Stomach smooth muscle (tissue), 2 donors: Measurements from ENCODE around the gene FUT6.
"Not testable (repeated sequence)": the region's sequence is repeated elsewhere in the genome, so short reads cannot be mapped to it uniquely, and the experiment has no call there.

Experiments used
- H3K27ac ChIP-seq: one replicate; pipeline ENCODE4 v1.7.0; 2013; ENCODE audit warnings: mild to moderate bottlenecking, low read length, inconsistent platforms
- H3K27me3 ChIP-seq, 2 donors: one replicate each; pipeline ENCODE4 v1.7.0; 2013; ENCODE audit warnings: low read length in 2 of 2; ENCODE audit not compliant: insufficient read depth in 2 of 2, control insufficient read depth in 1 of 2
- H3K36me3 ChIP-seq, 2 donors: one replicate each; pipeline ENCODE4 v1.7.0; 2013; ENCODE audit warnings: low read length in 2 of 2; ENCODE audit not compliant: control insufficient read depth in 2 of 2, insufficient read depth in 2 of 2
- H3K4me1 ChIP-seq: one replicate; pipeline ENCODE4 v1.7.0; 2013; ENCODE audit warnings: low read length; ENCODE audit not compliant: control insufficient read depth, insufficient read depth
- H3K4me3 ChIP-seq, 2 donors: one replicate each; pipeline ENCODE4 v1.7.0; 2013; ENCODE audit warnings: low read length in 2 of 2
- H3K9ac ChIP-seq, 2 donors: one replicate each; pipeline ENCODE4 v1.7.0; 2013; ENCODE audit warnings: low read length in 2 of 2, mild to moderate bottlenecking in 1 of 2
- H3K9me3 ChIP-seq, 2 donors: one replicate each; pipeline ENCODE4 v1.7.0; 2013; ENCODE audit warnings: low read length in 2 of 2; ENCODE audit not compliant: control insufficient read depth in 2 of 2
- donor health status: healthy.
- donor health status: Pancreatic carcinoma.

Gene FUT6

DNA sequence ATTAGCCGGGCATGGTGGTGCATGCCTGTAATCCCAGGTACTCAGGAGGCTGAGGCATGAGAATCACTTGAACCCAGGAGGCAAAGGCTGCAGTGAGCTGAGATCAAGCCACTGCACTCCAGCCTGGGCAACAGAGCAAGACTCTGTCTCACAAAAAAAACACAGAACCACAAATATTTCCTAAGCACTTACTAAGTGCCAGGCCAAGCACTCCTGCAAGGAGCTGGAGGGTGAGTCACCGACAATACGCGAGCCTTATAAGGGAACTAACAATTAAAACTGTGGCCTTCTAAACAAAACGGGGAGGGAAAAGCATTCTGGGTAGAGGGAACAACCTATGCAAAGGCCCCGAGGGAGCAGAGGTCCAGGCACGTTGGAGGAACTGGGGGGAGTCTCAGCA is 35.0 kb upstream of the FUT6 start:
- not testable (repeated sequence) for H3K36me3 ChIP-seq, H3K4me1 ChIP-seq, H3K4me3 ChIP-seq, H3K9me3 ChIP-seq, H3K27me3 ChIP-seq, H3K9ac ChIP-seq, H3K27ac ChIP-seq

DNA sequence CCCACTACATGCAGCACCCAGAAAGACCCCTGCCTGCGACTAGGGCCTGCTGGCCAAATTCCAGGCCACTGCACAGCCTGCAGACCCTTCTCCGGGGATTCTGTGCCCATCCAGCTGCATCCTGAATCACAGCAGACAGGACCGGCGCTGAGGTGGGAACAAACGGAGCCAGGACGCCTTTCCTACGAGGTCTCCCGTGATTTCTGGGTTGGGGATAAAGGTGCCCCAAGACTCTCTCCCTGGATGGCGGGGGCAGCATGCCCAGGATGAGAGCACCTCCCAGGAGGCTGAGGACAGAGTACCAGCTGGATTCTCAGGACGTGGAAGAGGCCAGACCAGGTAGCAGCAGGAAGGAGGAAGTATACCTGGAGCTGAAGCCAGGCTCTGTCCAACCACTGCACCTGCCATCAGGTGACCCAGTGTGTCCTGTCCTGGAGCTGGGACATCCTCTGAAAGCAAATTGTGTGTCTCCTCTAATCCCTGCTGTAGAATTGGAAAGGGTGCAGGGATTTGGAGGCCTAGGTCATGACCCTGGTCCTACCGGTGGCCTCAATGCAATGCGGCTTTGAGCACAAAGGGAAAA is 34.2 kb upstream of the FUT6 start:
- H3K9me3 ChIP-seq: no peaks in the 10 kb centered on the region
- no peak overlapping the region for H3K4me3 ChIP-seq
- H3K27me3 ChIP-seq: no peaks in the 10 kb centered on the region
- H3K36me3 ChIP-seq: no peaks in the 10 kb centered on the region
- H3K4me1 ChIP-seq: peaks cover 4% of the 10 kb centered on the region
- no peak overlapping the region for H3K27ac ChIP-seq
- no peak overlapping the region for H3K9ac ChIP-seq

DNA sequence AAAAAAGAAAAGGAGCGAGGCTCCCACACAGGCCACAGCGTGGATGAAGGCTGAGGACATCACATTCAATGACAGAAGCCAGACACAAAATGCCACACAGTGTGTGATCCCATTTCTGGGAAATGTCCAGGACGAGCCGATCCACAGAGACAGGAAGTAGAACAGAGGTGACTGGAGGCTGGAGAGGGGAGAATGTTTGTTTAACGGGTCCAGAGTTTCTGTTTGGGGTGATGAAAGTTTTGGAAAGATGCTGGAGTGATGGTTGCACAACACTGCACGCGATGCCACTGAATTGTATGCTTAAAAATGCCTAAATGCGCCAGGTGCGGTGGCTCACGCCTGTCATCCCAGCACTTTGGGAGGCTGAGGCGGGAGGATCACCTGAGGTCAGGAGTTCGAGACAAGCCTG is 31.5 kb upstream of the FUT6 start:
- H3K4me3 ChIP-seq: no peak overlapping the region
- no peaks in the 10 kb centered on the region for H3K9me3 ChIP-seq
- H3K36me3 ChIP-seq: no peaks in the 10 kb centered on the region
- H3K27ac ChIP-seq: no peak overlapping the region
- H3K27me3 ChIP-seq: no peaks in the 10 kb centered on the region
- peaks cover 4% of the 10 kb centered on the region for H3K4me1 ChIP-seq
- H3K9ac ChIP-seq: no peak overlapping the region

DNA sequence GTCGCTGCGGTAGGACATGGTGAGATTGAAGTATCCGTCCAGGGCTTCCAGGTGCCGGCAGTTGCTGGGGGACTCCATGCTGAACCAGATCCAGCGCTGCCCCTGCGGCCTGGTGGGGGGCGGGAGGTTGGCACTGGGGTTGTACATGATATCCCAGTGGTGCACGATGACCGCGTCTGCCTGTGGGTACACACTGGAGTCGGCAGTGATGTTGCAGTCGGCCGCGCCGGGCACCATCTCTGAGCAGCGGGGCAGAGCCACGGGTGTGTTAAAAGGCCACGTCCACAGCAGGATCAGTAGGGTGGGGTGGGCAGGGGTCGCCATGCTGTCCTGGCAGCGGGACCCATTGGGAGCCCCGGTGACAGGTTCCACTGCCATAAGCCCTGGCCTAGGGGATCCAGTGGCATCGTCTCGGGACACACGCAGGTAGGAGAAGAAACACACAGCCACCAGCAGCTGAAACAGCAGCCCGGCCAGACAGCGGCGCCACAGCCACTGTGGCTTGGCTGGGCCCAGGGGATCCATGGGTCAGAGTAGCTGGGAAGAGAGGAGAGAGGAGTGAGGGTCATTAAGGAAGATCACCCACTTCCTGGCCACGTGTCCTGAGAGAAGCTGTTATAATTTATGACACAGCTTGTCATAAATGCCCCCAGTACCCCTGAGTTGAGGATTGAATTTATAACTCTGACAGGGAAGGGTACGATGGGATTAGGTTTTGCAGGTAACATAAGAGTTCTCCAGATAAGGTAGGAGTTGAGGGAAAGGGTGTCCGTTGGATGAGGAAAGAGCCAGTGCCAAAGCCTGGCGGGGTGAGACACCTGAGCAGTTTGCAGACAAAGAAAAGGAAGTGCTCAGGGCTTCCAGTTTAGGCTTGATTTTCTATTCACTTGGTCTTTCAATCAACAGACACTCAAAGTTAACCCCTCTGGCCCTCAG is 28.0 kb upstream of the FUT6 start:
- peaks cover 4% of the 10 kb centered on the region for H3K4me1 ChIP-seq

DNA sequence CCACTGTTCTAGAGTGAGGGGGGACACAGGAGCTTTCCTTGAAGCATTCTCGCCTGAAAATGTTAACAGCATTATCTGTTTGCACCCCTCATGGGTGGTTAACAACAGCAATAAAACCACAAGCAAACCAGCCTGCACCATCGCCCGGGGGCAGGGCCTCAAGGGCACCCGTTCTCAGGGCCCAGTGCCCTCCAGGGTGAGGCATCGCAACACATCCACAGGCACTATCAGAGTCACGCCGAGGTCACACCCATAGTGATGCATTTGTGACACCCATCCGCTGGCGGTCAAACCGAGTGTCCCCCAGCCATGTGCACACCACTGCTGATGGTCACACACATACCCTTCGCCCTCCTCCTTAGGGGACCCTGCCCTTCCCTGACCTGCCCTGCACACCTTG is 26.3 kb upstream of the FUT6 start:
- H3K9me3 ChIP-seq: no peaks in the 10 kb centered on the region
- no peak overlapping the region for H3K4me3 ChIP-seq
- no peak overlapping the region for H3K27ac ChIP-seq
- no peaks in the 10 kb centered on the region for H3K27me3 ChIP-seq
- H3K4me1 ChIP-seq: no peaks in the 10 kb centered on the region
- no peak overlapping the region for H3K9ac ChIP-seq
- no peaks in the 10 kb centered on the region for H3K36me3 ChIP-seq

More for the DNA sequence above, 28.0 kb upstream of the FUT6 start:
- H3K9me3 ChIP-seq: no peaks in the 10 kb centered on the region
- H3K27me3 ChIP-seq: no peaks in the 10 kb centered on the region
- no peak overlapping the region for H3K9ac ChIP-seq
- H3K27ac ChIP-seq: no peak overlapping the region
- no peaks in the 10 kb centered on the region for H3K36me3 ChIP-seq
- no peak overlapping the region for H3K4me3 ChIP-seq

DNA sequence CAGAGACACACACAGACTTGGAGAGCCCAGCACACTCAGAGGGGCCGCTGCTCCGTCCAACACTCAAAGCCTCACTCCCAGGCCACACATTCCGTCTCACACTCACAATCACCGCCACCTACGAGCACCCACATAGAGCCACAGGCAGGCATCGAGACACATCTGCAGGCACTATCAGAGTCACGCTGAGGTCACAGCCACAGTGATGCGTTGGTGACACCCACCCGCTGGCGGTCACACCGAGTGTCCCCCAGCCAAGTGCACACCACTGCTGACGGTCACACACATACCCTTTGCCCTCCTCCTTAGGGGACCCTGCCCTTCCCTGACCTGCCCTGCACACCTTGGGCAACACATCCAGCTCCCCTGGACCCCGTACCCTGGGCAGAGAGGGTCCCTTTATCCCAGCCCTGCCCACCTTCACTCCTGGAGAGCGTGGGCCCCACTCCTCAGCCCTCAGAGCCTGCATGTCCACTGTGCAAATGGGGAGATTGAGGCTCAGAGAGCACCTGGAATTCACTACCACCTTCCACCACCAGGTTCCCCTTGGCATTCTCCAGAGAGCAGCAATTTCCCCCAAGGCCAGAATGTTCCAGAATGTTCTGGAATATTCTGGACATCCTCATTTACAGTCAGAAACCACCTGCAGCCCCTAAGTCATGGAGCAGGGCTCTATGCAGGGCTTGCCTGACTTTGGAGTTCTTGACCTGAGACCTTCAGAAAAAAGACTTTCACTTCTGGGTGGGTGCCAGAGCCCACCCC is 25.4 kb upstream of the FUT6 start:
- no peaks in the 10 kb centered on the region for H3K27me3 ChIP-seq
- H3K4me1 ChIP-seq: no peaks in the 10 kb centered on the region
- H3K36me3 ChIP-seq: no peaks in the 10 kb centered on the region
- no peak overlapping the region for H3K4me3 ChIP-seq
- no peak overlapping the region for H3K27ac ChIP-seq
- H3K9me3 ChIP-seq: no peaks in the 10 kb centered on the region
- no peak overlapping the region for H3K9ac ChIP-seq

DNA sequence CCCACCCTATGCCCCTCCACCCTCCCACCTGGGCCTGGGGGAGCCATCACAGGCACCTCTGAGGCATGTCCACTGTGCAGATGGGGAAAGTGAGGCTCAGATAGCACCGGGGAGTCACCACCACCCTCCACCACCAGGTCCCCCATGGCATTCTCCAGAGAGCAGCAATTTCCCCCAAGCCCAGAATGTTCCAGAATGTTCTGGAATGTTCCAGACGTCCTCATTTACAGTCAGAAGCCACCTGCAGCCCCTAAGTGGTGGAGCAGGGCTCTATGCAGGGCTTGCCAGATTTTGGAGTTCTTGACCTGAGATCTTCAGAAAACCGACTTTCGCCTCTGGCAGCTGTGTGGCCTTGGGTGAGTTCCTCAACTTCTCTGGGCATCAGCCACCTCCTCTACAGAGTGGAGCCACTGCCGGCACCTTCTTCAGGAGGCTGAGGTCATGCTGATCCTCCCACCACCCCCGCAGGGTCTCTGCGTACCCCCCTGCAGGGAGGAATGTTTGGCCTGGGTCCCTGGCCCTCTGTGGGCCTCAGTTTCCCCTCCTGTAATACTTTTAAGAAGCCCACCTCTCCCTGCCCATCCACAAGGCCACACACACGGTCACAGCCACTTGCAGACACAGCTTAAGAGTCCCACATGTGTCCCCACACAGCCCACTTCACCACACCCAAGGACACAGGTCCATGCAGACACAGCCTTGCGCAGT is 24.7 kb upstream of the FUT6 start:
- H3K4me1 ChIP-seq: no peaks in the 10 kb centered on the region
- no peak overlapping the region for H3K27ac ChIP-seq
- no peaks in the 10 kb centered on the region for H3K27me3 ChIP-seq
- H3K9ac ChIP-seq: no peak overlapping the region
- no peaks in the 10 kb centered on the region for H3K36me3 ChIP-seq
- no peak overlapping the region for H3K4me3 ChIP-seq
- H3K9me3 ChIP-seq: no peaks in the 10 kb centered on the region

DNA sequence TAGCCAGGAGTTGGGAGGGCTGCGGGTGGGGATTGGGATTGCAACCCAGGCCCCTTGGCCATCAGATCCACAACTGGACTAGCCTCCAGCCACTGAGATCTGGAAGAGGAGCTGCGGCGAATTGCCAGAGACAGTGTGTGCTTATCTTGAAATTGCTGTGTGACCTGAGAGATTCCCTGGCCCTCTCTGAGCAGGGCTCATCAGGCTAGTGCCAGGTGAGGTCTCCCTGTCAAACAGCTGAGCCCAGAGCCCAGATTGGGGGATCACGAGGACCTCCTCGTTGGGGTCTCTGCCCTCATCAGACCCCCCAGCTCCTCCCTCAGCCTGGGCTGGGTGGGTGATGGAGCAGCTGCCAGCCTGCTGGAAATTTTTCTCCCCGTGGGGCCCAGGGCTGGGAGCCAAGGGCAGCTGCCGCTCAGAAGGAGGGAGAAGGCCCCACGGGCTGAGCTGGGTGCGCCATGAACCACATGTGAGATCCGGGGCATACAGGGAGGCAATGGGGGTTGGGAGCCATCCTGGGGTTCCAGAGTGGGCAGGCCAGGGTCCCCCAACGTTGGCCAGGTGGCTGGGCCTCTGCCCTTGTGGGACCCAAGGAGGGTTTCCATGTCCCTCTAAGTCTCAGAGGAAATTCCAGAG is 23.6 kb upstream of the FUT6 start:
- Histone ChIP-seq H3K4me1 (no peaks in the 10 kb centered on the region), H3K27ac (no peak overlapping the region), H3K4me3 (no peak overlapping the region), H3K27me3 (no peaks in the 10 kb centered on the region), H3K36me3 (no peaks in the 10 kb centered on the region), H3K9me3 (no peaks in the 10 kb centered on the region), H3K9ac (no peak overlapping the region)

DNA sequence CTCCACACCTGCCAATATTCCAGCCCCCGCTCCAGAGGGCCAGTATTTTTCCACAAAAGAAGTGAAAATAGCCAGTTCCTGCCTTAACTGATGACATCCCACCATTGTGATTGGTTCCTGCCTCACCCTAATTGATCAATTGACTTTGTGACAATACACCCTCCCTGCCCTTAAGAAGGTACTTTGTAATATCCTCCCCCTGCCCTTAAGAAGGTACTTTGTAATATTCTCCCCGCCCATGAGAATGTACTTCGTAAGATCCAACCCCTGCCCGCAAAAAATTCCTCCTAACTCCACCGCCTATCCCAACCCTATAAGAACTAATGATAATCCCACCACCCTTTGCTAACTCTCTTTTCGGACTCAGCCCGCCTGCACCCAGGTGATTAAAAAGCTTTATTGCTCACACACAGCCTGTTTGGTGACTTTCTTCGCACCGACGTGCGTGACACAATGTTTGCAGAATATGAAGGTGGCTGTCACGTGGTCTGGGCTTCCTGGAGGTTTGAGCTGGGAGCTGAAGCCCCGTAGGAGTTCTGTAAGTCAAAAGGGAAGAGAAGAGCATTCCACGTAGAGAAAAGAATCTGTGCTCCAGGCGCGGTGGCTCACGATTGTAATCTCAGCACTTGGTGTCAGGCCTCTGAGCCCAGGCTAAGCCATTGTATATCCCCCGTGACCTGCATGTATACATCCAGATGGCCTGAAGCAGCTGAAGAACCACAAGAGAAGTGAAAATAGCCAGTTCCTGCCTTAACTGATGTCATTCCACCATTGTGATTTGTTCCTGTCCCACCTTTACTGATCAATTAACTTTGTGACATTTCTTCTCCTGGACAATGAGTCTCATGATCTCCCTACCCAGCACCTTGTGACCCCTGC is 17.9 kb upstream of the FUT6 start:
- H3K36me3 ChIP-seq: no peaks in the 10 kb centered on the region
- H3K27me3 ChIP-seq: no peaks in the 10 kb centered on the region
- H3K4me3 ChIP-seq: no peak overlapping the region
- no peak overlapping the region for H3K27ac ChIP-seq
- H3K9ac ChIP-seq: no peak overlapping the region
- no peaks in the 10 kb centered on the region for H3K9me3 ChIP-seq
- H3K4me1 ChIP-seq: no peaks in the 10 kb centered on the region
